Ascending aorta (tissue), 2 donors: ENCODE data around the gene C1orf56. TPM values are rescaled to one million over a fixed set of nuclear protein-coding genes. Genes with fewer than 3 reads are reported as not detected.

Experiments
- DNase-seq, 2 donors: peaks; one replicate each; pipeline ENCODE4 v3.0.0-alpha.2; 2019; ENCODE audit warnings: low spot score in 2 of 2
- H3K27ac ChIP-seq, 2 donors: fragments of 200-600 bp; sonication (generic); one replicate each; pipeline ENCODE4 v1.5.1; 2016 to 2017; ENCODE audit warnings: mild to moderate bottlenecking in 1 of 2
- H3K27me3 ChIP-seq: fragments of 200-600 bp; sonication (generic); one replicate; pipeline ENCODE4 v1.5.1; 2017
- H3K36me3 ChIP-seq, 2 donors: fragments of 200-600 bp; sonication (generic); one replicate each; pipeline ENCODE4 v1.5.1; 2016
- H3K4me1 ChIP-seq, 2 donors: fragments of 200-600 bp; sonication (generic); one replicate each; pipeline ENCODE4 v1.5.1; 2016 to 2017; ENCODE audit warnings: mild to moderate bottlenecking in 1 of 2
- H3K4me3 ChIP-seq, 2 donors: fragments of 200-600 bp; sonication (generic); one replicate each; pipeline ENCODE4 v1.5.1; 2016 to 2017; ENCODE audit warnings: mild to moderate bottlenecking in 1 of 2
- H3K9me3 ChIP-seq, 2 donors: fragments of 200-600 bp; sonication (generic); one replicate each; pipeline ENCODE4 v1.5.1; 2016
- intact Hi-C: fragments of 100-400 bp; cut with DNase I; formaldehyde crosslinking; loops from one replicate; pipeline ENCODE4 v1.15.1; 2023
- total RNA-seq: library from RNA; depleted of rRNA; stranded (reverse); fragments of >200 nt; gene quantifications from one replicate; pipeline ENCODE4 v1.1.0, GENCODE V29; 2016
- TF ChIP-seq, protein P1 (sequence below), 3 experiments: fragments of 200-600 bp in 2 of 3; fragments of 450-650 bp in 1 of 3; sonication (generic) in 2 of 3; IDR thresholded peaks; one replicate each; pipeline ENCODE4 v1.5.1; 2016 to 2019; ENCODE audit warnings: antibody characterized with exemption in 3 of 3, mild to moderate bottlenecking in 1 of 3, moderate library complexity in 1 of 3

The C1orf56 gene
- total RNA-seq, 1 donor from 2014 or later, result 11.4 TPM

- H3K4me1 ChIP-seq, result peaks cover 11 to 46% of the 10 kb centered on the region in 2 donors
- TF ChIP-seq, protein P1, sequence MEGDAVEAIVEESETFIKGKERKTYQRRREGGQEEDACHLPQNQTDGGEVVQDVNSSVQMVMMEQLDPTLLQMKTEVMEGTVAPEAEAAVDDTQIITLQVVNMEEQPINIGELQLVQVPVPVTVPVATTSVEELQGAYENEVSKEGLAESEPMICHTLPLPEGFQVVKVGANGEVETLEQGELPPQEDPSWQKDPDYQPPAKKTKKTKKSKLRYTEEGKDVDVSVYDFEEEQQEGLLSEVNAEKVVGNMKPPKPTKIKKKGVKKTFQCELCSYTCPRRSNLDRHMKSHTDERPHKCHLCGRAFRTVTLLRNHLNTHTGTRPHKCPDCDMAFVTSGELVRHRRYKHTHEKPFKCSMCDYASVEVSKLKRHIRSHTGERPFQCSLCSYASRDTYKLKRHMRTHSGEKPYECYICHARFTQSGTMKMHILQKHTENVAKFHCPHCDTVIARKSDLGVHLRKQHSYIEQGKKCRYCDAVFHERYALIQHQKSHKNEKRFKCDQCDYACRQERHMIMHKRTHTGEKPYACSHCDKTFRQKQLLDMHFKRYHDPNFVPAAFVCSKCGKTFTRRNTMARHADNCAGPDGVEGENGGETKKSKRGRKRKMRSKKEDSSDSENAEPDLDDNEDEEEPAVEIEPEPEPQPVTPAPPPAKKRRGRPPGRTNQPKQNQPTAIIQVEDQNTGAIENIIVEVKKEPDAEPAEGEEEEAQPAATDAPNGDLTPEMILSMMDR (IDR thresholded peaks at IDR 0.05), result peak; percentile 24 to 59 (median 55)
- H3K4me3 ChIP-seq, result peak within 1 kb of the TSS; percentile 70 to 71
- H3K27me3 ChIP-seq, result no peaks in the 10 kb centered on the region
- peak; percentile 22 to 85 for DNase-seq
- H3K36me3 ChIP-seq, result peaks cover 2 to 3% of the 10 kb centered on the region in 2 donors
- H3K27ac ChIP-seq, result peak within 1 kb of the TSS; percentile 85 to 87
- intact Hi-C loops, result loop anchor here (10.0 kb wide), 1 partner anchor 312 kb away; the partner anchor contains the start of gene GOLPH3L
- H3K9me3 ChIP-seq, result no peaks in the 10 kb centered on the region
Observed at GRCh38 chr1:151006327-151007052, 41.1 kb upstream of the C1orf56 start, which contains the start of gene MINDY1. Gene MINDY1 (minus strand): TSS chr1:151006902. CDS start chr1:151002617, 4,285 bp downstream.

DNA sequence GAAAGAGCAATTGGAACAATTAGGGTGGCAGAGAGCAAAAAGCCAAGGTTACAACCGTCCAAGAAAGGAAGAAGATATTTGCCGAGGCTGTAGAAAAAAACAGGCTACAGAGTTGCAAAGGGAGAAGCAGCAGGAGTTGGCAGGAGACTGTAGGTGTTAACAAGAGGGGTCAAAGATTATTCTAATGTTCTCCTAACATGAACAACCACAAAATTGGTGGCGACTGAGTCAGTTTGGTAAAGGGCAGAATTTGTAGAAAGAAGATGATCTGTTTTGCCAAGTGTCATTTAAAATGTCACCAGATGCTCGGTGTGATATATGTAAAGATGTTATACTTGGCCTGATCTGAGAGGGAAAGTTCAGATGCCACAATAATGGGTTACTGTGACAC lies 39.7 kb upstream of the C1orf56 start:
- no peaks in the 10 kb centered on the region for H3K27me3 ChIP-seq
- DNase-seq, result no peak
- intact Hi-C loops, result loop anchor here (1.0 to 10.0 kb wide), 5 partner anchors 31 to 313 kb away; partner anchors contain the start of genes ARNT, CDC42SE1, GABPB2 and GOLPH3L
- peak overlapping the region; percentile 70 to 71 for H3K4me3 ChIP-seq
- no peaks in the 10 kb centered on the region for H3K36me3 ChIP-seq
- H3K4me1 ChIP-seq, result peaks cover 11 to 48% of the 10 kb centered on the region in 2 donors
- H3K9me3 ChIP-seq, result no peaks in the 10 kb centered on the region
- TF ChIP-seq, protein P1 (IDR thresholded peaks at IDR 0.05), result no peak
- H3K27ac ChIP-seq, result peak overlapping the region; percentile 85 to 87

GRCh38 chr1:151008244-151009205 lies 39.0 kb upstream of the C1orf56 start, which contains the start of gene PRUNE1:
Gene PRUNE1 (plus strand): TSS chr1:151008449. CDS start chr1:151008633, 184 bp downstream.
- DNase-seq, result peak; percentile 84 to 97
- TF ChIP-seq, protein P1 (IDR thresholded peaks at IDR 0.05), result no peak
- H3K27me3 ChIP-seq, result no peaks in the 10 kb centered on the region
- H3K36me3 ChIP-seq, result no peaks in the 10 kb centered on the region
- intact Hi-C loops, result loop anchor here (1.0 to 10.0 kb wide), 5 partner anchors 31 to 314 kb away; partner anchors contain the start of genes ARNT, CDC42SE1, GABPB2 and GOLPH3L
- H3K4me1 ChIP-seq, result peaks cover 11 to 46% of the 10 kb centered on the region in 2 donors
- H3K4me3 ChIP-seq, result peak within 1 kb of the TSS; percentile 70 to 71
- H3K9me3 ChIP-seq, result no peaks in the 10 kb centered on the region
- peak within 1 kb of the TSS; percentile 85 to 87 for H3K27ac ChIP-seq

DNA sequence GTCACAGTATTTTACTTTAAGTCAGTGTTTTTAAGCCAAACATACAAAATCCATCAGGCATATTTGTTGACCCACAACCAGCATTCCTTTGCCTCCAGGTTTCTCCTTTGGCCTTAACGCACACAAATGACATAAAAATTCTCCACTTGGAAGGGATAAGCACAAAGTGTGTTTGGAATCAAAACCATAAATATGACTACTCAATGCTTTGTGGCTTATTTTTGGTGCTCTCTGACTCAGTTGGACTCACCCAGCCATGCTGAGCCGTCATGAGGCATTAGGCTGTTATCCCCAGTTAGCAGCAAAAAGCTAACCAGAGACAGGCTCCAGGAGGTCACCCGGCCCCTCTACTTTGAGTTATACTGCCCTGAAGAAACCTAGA lies 38.4 kb upstream of the C1orf56 start:
- peaks cover 7 to 39% of the 10 kb centered on the region in 2 donors for H3K4me1 ChIP-seq

More for the DNA sequence above, 38.4 kb upstream of the C1orf56 start:
- DNase-seq, result no peak
- Histone ChIP-seq H3K36me3 (no peaks in the 10 kb centered on the region), H3K4me3 (peak overlapping the region; percentile 70 to 71), H3K9me3 (no peaks in the 10 kb centered on the region), H3K27me3 (no peaks in the 10 kb centered on the region), H3K27ac (peak overlapping the region; percentile 77 to 81)
- intact Hi-C loops, result loop anchor here (2.0 to 10.0 kb wide), 3 partner anchors 50 to 314 kb away; partner anchors contain the start of genes ARNT, CDC42SE1 and GOLPH3L
- TF ChIP-seq, protein P1 (IDR thresholded peaks at IDR 0.05), result no peak
